CD8-positive, alpha-beta memory T cell (primary cell): Measurements from ENCODE around the gene ACY1. TPM values are rescaled to one million over a fixed set of nuclear protein-coding genes. Genes with fewer than 3 reads are reported as not detected.

Experiments used
- CTCF ChIA-PET: fragments of 350-600 bp; sonication (Branson Sonifier 250); formaldehyde crosslinking; loops from one replicate; lab custom pipeline; 2021; ENCODE audit warnings: antibody characterized with exemption; lab: Charles Lee
- POLR2A ChIA-PET: fragments of 350-600 bp; sonication (Branson Sonifier 250); formaldehyde crosslinking; loops from one replicate; lab custom pipeline; 2021; ENCODE audit warnings: antibody characterized with exemption; lab: Charles Lee
- DNase-seq, 5 donors: peaks; one replicate each; pipeline versions ENCODE4 v3.0.0 to v3.0.0-alpha.2; 2020 to 2022; ENCODE audit warnings: mixed read lengths in 1 of 5
- H3K27ac ChIP-seq: one replicate; pipeline ENCODE4 v1.7.0; 2013; ENCODE audit warnings: low read depth, mild to moderate bottlenecking, low read length, moderate library complexity
- H3K27me3 ChIP-seq: 2 replicates; pipeline ENCODE4 v1.7.0; 2013; ENCODE audit warnings: low read length, mild to moderate bottlenecking; ENCODE audit not compliant: insufficient read depth, poor library complexity, severe bottlenecking
- H3K36me3 ChIP-seq: 2 replicates; pipeline ENCODE4 v1.7.0; 2013; ENCODE audit warnings: mild to moderate bottlenecking, low read length, moderate library complexity; ENCODE audit not compliant: insufficient read depth
- H3K4me1 ChIP-seq: 2 replicates; pipeline ENCODE4 v1.7.0; 2013; ENCODE audit warnings: mild to moderate bottlenecking, low read length, moderate library complexity; ENCODE audit not compliant: insufficient read depth
- H3K4me3 ChIP-seq: 2 replicates; pipeline ENCODE4 v1.7.0; 2013; ENCODE audit warnings: mild to moderate bottlenecking, low read length
- H3K9me3 ChIP-seq: 2 replicates; pipeline ENCODE4 v1.7.0; 2013; ENCODE audit warnings: mild to moderate bottlenecking, low read length
- H3K27ac Mint-ChIP-seq, 8 donors: one replicate each; pipeline ENCODE4 v1.8.0; 2020 to 2021; ENCODE audit warnings: mixed read lengths in 8 of 8, mild to moderate bottlenecking in 6 of 8, inconsistent platforms in 3 of 8, moderate library complexity in 3 of 8
- H3K27me3 Mint-ChIP-seq, 2 donors: one replicate each; pipeline ENCODE4 v1.8.0; 2020 to 2021; ENCODE audit warnings: mixed read lengths in 2 of 2, mild to moderate bottlenecking in 1 of 2, moderate library complexity in 1 of 2
- H3K36me3 Mint-ChIP-seq, 3 donors: one replicate each; pipeline ENCODE4 v1.8.0; 2020 to 2021; ENCODE audit warnings: mixed read lengths in 3 of 3, inconsistent platforms in 1 of 3, mild to moderate bottlenecking in 1 of 3
- H3K4me1 Mint-ChIP-seq, 3 donors: one replicate each; pipeline ENCODE4 v1.8.0; 2020 to 2021; ENCODE audit warnings: mixed read lengths in 3 of 3, inconsistent platforms in 1 of 3, mild to moderate bottlenecking in 1 of 3
- H3K4me3 Mint-ChIP-seq, 7 donors: one replicate each; pipeline ENCODE4 v1.8.0; 2020 to 2021; ENCODE audit warnings: mixed read lengths in 7 of 7, mild to moderate bottlenecking in 6 of 7, moderate library complexity in 4 of 7, inconsistent platforms in 2 of 7
- H3K9me3 Mint-ChIP-seq, 5 donors: one replicate each; pipeline ENCODE4 v1.8.0; 2020 to 2022; ENCODE audit warnings: mixed read lengths in 5 of 5, mild to moderate bottlenecking in 3 of 5, moderate library complexity in 2 of 5, inconsistent platforms in 1 of 5
- polyA plus RNA-seq: library from polyadenylated mRNA; unstranded; fragments of 300-500 nt; fragmentation: Illumina TruSeq; gene quantifications from one replicate; pipeline ENCODE4 v1.2.3, GENCODE V29; 2021
- total RNA-seq, 2 experiments: library from RNA; stranded (reverse); gene quantifications; one replicate each; pipeline ENCODE4 v1.2.3, GENCODE V29; 2021

ACY1 gene
- total and polyA plus RNA-seq, 3 experiments from 2014 or later: 13.8 to 49.0 (median 46.1) TPM

DNA sequence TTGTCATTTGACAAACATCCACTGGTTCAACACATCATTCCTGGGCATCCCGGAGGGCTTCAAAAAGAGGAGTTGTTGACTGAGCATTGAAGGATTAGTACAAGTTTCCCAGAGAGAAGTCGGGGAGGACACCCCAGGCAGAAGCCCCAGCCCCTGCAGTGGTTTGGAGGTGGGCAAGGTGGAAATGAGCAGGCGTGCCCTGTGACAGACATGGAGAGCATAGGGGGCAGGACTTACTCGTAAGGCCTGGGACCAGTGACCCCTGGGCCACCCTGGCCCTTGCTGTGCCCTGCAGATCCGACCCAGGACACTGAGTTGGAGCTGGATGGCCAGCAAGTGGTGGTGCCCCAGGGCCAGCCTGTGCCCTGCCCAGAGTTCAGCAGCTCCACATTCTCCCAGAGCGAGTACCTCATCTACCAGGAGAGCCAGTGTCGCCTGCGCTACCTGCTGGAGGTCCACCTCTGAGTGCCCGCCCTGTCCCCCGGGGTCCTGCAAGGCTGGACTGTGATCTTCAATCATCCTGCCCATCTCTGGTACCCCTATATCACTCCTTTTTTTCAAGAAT, 35.2 kb upstream of the ACY1 start:
- H3K4me1 Mint-ChIP-seq: peaks cover 0 to 5% (median 0%) of the 10 kb centered on the region in 3 donors
- H3K27me3 ChIP-seq: no peaks in the 10 kb centered on the region
- peaks cover 0 to 4% (median 4%) of the 10 kb centered on the region in 3 donors for H3K36me3 Mint-ChIP-seq
- H3K4me3 ChIP-seq: no peak overlapping the region
- CTCF ChIA-PET: interaction anchor here (0.7 kb wide), 1 partner anchor 20 kb away, joined by 3 read pairs; no protein-coding TSS in a partner anchor
- peaks cover 2 to 5% of the 10 kb centered on the region in 2 donors for H3K27me3 Mint-ChIP-seq
- no peaks in the 10 kb centered on the region for H3K9me3 ChIP-seq
- H3K36me3 ChIP-seq: no peaks in the 10 kb centered on the region
- DNase-seq: peak in 1 of 5 donors; percentile 39
- POLR2A ChIA-PET: interaction anchor here (0.5 kb wide), 1 partner anchor 448 kb away, joined by 7 read pairs; the partner anchor contains the start of gene DCAF1
- H3K9me3 Mint-ChIP-seq: no peaks in the 10 kb centered on the region
- H3K4me1 ChIP-seq: peaks cover 4% of the 10 kb centered on the region
- H3K4me3 Mint-ChIP-seq: no peak overlapping the region
- H3K27ac ChIP-seq: no peak overlapping the region
- peak overlapping the region in 1 of 8 donors; percentile 42 for H3K27ac Mint-ChIP-seq

DNA sequence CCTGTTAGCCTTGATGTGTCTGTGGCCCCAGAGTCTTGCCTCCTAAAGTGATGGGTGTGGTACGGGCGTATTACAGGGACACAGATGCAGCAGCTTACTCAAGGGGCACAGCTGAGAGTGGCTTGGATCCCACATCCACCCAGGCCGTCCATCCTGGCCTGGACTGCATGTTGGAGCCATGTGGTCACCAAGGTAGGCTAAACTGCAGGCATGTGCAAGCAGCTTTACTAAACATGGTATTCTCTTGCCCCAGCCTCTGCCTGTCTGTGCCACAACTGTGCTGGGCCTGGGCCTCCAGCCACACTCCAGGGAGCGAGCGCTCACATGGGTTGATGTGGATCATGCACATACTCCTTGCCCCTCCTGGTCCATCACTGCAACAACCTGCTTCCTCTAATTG, 34.2 kb upstream of the ACY1 start:
- CTCF ChIA-PET: interaction anchor here (1.1 kb wide), 1 partner anchor 24 kb away, joined by 3 read pairs; the partner anchor contains the start of gene ABHD14B
- Histone ChIP-seq H3K27me3 (no peaks in the 10 kb centered on the region), H3K36me3 (no peaks in the 10 kb centered on the region), H3K4me3 (no peak overlapping the region), H3K9me3 (no peaks in the 10 kb centered on the region), H3K4me1 (no peaks in the 10 kb centered on the region), H3K27ac (no peak overlapping the region)
- H3K4me3 Mint-ChIP-seq: no peak overlapping the region
- peaks cover 0 to under 1% (median 0%) of the 10 kb centered on the region in 3 donors for H3K4me1 Mint-ChIP-seq
- H3K27ac Mint-ChIP-seq: no peak overlapping the region
- DNase-seq: peak in 1 of 5 donors; percentile 30
- peaks cover 4 to 16% of the 10 kb centered on the region in 2 donors for H3K27me3 Mint-ChIP-seq
- POLR2A ChIA-PET: no interaction called here
- H3K9me3 Mint-ChIP-seq: no peaks in the 10 kb centered on the region
- peaks cover 0 to 4% (median 4%) of the 10 kb centered on the region in 3 donors for H3K36me3 Mint-ChIP-seq

DNA sequence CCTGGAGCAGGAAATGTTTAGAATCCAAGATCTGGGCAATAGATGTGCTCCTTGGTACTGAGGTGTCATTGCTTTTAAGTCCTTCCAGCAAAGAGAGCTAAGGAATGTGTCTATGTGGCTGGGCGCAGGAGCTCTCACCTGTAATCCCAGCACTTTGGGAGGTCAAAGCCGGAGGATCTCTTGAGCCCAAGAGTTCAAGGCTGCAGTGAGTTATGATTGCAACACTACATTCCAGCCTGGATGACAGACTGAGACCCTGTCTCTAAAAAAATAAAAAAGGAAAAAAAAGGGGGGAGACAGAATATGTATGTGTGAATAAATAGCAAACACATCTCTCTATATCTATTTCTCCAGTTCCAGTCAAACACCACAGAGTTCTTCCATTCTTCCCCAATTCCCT, 32.4 kb upstream of the ACY1 start:
- Mint-ChIP-seq H3K4me3 (no peak overlapping the region), H3K36me3 (peaks cover 0 to 4% (median 4%) of the 10 kb centered on the region in 3 donors), H3K9me3 (no peaks in the 10 kb centered on the region), H3K27me3 (peaks cover 15 to 27% of the 10 kb centered on the region in 2 donors), H3K4me1 (peaks cover 0 to 3% (median 0%) of the 10 kb centered on the region in 3 donors), H3K27ac (peak overlapping the region in 1 of 8 donors; percentile 21)
- POLR2A ChIA-PET: no interaction called here
- Histone ChIP-seq H3K27me3 (peaks cover 7% of the 10 kb centered on the region), H3K4me1 (no peaks in the 10 kb centered on the region), H3K9me3 (no peaks in the 10 kb centered on the region), H3K27ac (no peak overlapping the region), H3K4me3 (no peak overlapping the region), H3K36me3 (no peaks in the 10 kb centered on the region)
- DNase-seq: peak in 1 of 5 donors; percentile 6
- CTCF ChIA-PET: no interaction called here

DNA sequence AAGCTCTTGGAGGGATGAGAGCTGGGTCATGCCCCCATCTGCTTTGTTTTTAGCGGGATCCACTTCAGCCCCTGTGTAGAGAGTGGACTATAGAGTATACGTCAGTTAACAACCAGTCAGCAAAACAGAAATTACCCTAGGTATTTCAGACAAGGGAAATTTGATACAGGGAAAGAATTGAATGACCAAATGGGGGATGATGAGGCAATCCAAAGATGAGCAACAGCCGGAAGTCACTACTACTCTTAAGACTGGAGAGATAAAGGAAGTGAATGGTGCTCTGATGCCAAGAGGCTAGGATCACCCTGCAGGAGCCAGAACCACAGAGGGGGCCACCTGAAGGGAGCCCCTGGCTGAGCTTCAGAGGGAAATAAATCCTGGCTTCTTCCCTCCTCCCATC, 29.9 kb upstream of the ACY1 start:
- Mint-ChIP-seq H3K36me3 (peaks cover 2 to 6% (median 5%) of the 10 kb centered on the region in 3 donors), H3K4me1 (peaks cover 5 to 9% (median 6%) of the 10 kb centered on the region in 3 donors), H3K27ac (no peak overlapping the region), H3K9me3 (no peaks in the 10 kb centered on the region), H3K27me3 (peaks cover 20 to 37% of the 10 kb centered on the region in 2 donors), H3K4me3 (no peak overlapping the region)
- no peaks in the 10 kb centered on the region for H3K9me3 ChIP-seq
- POLR2A ChIA-PET: interaction anchor here (0.6 kb wide), 1 partner anchor 13 kb away, joined by 3 read pairs; no protein-coding TSS in a partner anchor
- peaks cover 6% of the 10 kb centered on the region for H3K4me1 ChIP-seq
- no peaks in the 10 kb centered on the region for H3K36me3 ChIP-seq
- DNase-seq: no peak
- H3K4me3 ChIP-seq: no peak overlapping the region
- no peak overlapping the region for H3K27ac ChIP-seq
- H3K27me3 ChIP-seq: peaks cover 18% of the 10 kb centered on the region
- CTCF ChIA-PET: interaction anchor here (1.1 to 3.0 kb wide), 4 partner anchors 11 to 30 kb away, joined by 3 to 13 read pairs (median 5); partner anchors contain the start of genes ABHD14A, ABHD14B, ACY1 and RRP9

GRCh38 chr3:51954105-51954504, 29.2 kb upstream of the ACY1 start:
- H3K27ac ChIP-seq: no peak overlapping the region
- Mint-ChIP-seq H3K4me3 (peak overlapping the region in 2 of 7 donors; percentile 8 to 11), H3K36me3 (peaks cover 2 to 6% (median 5%) of the 10 kb centered on the region in 3 donors), H3K27ac (peak overlapping the region in 1 of 8 donors; percentile 74), H3K27me3 (peaks cover 22 to 39% of the 10 kb centered on the region in 2 donors), H3K4me1 (peaks cover 5 to 9% (median 6%) of the 10 kb centered on the region in 3 donors), H3K9me3 (no peaks in the 10 kb centered on the region)
- peaks cover 18% of the 10 kb centered on the region for H3K27me3 ChIP-seq
- H3K9me3 ChIP-seq: no peaks in the 10 kb centered on the region
- H3K4me3 ChIP-seq: no peak overlapping the region
- ChIA-PET CTCF (interaction anchor here (1.1 to 3.0 kb wide), 4 partner anchors 11 to 29 kb away, joined by 3 to 13 read pairs (median 5); partner anchors contain the start of genes ABHD14A, ABHD14B, ACY1 and RRP9), POLR2A (no interaction called here)
- H3K36me3 ChIP-seq: no peaks in the 10 kb centered on the region
- peaks cover 6% of the 10 kb centered on the region for H3K4me1 ChIP-seq
- no peak for DNase-seq

- Histone ChIP-seq H3K27me3 (peaks cover 18% of the 10 kb centered on the region), H3K36me3 (no peaks in the 10 kb centered on the region), H3K27ac (no peak overlapping the region), H3K4me1 (peaks cover 6% of the 10 kb centered on the region), H3K9me3 (no peaks in the 10 kb centered on the region), H3K4me3 (no peak overlapping the region)
- POLR2A ChIA-PET: no interaction called here
- Mint-ChIP-seq H3K4me1 (peaks cover 5 to 9% (median 6%) of the 10 kb centered on the region in 3 donors), H3K27ac (no peak overlapping the region), H3K36me3 (peaks cover 2 to 6% (median 5%) of the 10 kb centered on the region in 3 donors), H3K4me3 (peak overlapping the region in 1 of 7 donors; percentile 11), H3K9me3 (no peaks in the 10 kb centered on the region), H3K27me3 (peaks cover 22 to 42% of the 10 kb centered on the region in 2 donors)
- DNase-seq: no peak
- CTCF ChIA-PET: interaction anchor here (0.7 to 3.0 kb wide), 4 partner anchors 9 to 19 kb away, joined by 3 to 13 read pairs (median 6); partner anchors contain the start of genes ABHD14A, ABHD14B, PARP3 and RRP9
Observed at GRCh38 chr3:51954713-51955112, 28.6 kb upstream of the ACY1 start.

- peak within 1 kb of the TSS; percentile 28 for H3K4me3 ChIP-seq
- no peak within 1 kb of the TSS for H3K27ac ChIP-seq
- peaks cover 2 to 6% (median 5%) of the 10 kb centered on the region in 3 donors for H3K36me3 Mint-ChIP-seq
- peaks cover 5 to 9% (median 6%) of the 10 kb centered on the region in 3 donors for H3K4me1 Mint-ChIP-seq
- H3K4me1 ChIP-seq: peaks cover 6% of the 10 kb centered on the region
- peaks cover 18% of the 10 kb centered on the region for H3K27me3 ChIP-seq
- H3K4me3 Mint-ChIP-seq: peak within 1 kb of the TSS in 1 of 7 donors; percentile 62
- H3K36me3 ChIP-seq: no peaks in the 10 kb centered on the region
- DNase-seq: no peak
- H3K9me3 Mint-ChIP-seq: no peaks in the 10 kb centered on the region
- H3K9me3 ChIP-seq: no peaks in the 10 kb centered on the region
- peaks cover 22 to 42% of the 10 kb centered on the region in 2 donors for H3K27me3 Mint-ChIP-seq
- H3K27ac Mint-ChIP-seq: no peak within 1 kb of the TSS
- CTCF ChIA-PET: interaction anchor here (0.7 to 3.0 kb wide), 4 partner anchors 9 to 19 kb away, joined by 3 to 13 read pairs (median 6); partner anchors contain the start of genes ABHD14A, ABHD14B, PARP3 and RRP9
- POLR2A ChIA-PET: no interaction called here
Observed at GRCh38 chr3:51955175-51955892, 28.0 kb upstream of the ACY1 start, which contains the start of gene GPR62. Gene GPR62, plus strand, starts transcription at chr3:51955381. Its CDS starts 272 bp downstream, at chr3:51955653.
